Caco-2 (cell line): ENCODE data around the gene OTUB1. TPM values are rescaled to one million over a fixed set of nuclear protein-coding genes. Genes with fewer than 3 reads are reported as not detected.

Experiments used
- BruUV-seq: library from RNA; stranded (reverse); fragments of 400-500 nt; replicated peaks from 2 replicates; lab custom pipeline; 2021; lab: Mats Ljungman, UMichigan
- CTCF ChIA-PET: fragments of 300-600 bp; sonication (Branson Sonifier 250); formaldehyde crosslinking; loops from one replicate; lab custom pipeline; 2022; ENCODE audit warnings: antibody characterized with exemption; lab: Charles Lee
- POLR2A ChIA-PET: fragments of 300-600 bp; sonication (Branson Sonifier 250); formaldehyde crosslinking; loops from one replicate; lab custom pipeline; 2022; ENCODE audit warnings: antibody characterized with exemption; lab: Charles Lee
- DNase-seq, 2 experiments: peaks; one replicate each; pipeline versions ENCODE4 v3.0.0 to v3.0.0-alpha.2; 2020 to 2022
- H3K27me3 ChIP-seq: replicated peaks from 2 replicates; pipeline ENCODE4 v1.6.0; 2011; ENCODE audit warnings: low read length; ENCODE audit not compliant: control insufficient read depth, insufficient read depth
- H3K36me3 ChIP-seq: 2 replicates; pipeline ENCODE4 v1.5.1; 2011; ENCODE audit warnings: low read length; ENCODE audit not compliant: control insufficient read depth, insufficient read depth
- H3K4me1 ChIP-seq: fragments of 250-450 bp; sonication (Bioruptor Pico); 2 replicates; pipeline ENCODE4 v1.5.1; 2020; ENCODE audit warnings: mild to moderate bottlenecking
- H3K4me3 ChIP-seq: 2 replicates; pipeline ENCODE4 v1.5.1; 2011; ENCODE audit warnings: low read depth, mild to moderate bottlenecking, control low read depth, low read length
- H3K9me3 ChIP-seq: fragments of 250-450 bp; sonication (Bioruptor Pico); 2 replicates; pipeline ENCODE4 v1.5.1; 2020; ENCODE audit warnings: mild to moderate bottlenecking, moderate library complexity
- H3K27ac Mint-ChIP-seq: one replicate; pipeline ENCODE4 v1.8.0; 2022; ENCODE audit warnings: mixed read lengths; ENCODE audit not compliant: unreplicated experiment
- H3K27me3 Mint-ChIP-seq: one replicate; pipeline ENCODE4 v1.8.0; 2022; ENCODE audit warnings: mixed read lengths; ENCODE audit not compliant: insufficient read depth, unreplicated experiment
- H3K36me3 Mint-ChIP-seq: one replicate; pipeline ENCODE4 v1.8.0; 2022; ENCODE audit warnings: mild to moderate bottlenecking, mixed read lengths; ENCODE audit not compliant: insufficient read depth, unreplicated experiment
- H3K4me1 Mint-ChIP-seq: one replicate; pipeline ENCODE4 v1.8.0; 2022; ENCODE audit warnings: low read depth, mixed read lengths; ENCODE audit not compliant: unreplicated experiment
- H3K4me3 Mint-ChIP-seq: one replicate; pipeline ENCODE4 v1.8.0; 2022; ENCODE audit warnings: mild to moderate bottlenecking, moderate library complexity, mixed read lengths; ENCODE audit not compliant: unreplicated experiment
- H3K9me3 Mint-ChIP-seq: one replicate; pipeline ENCODE4 v1.8.0; 2022; ENCODE audit warnings: mixed read lengths; ENCODE audit not compliant: unreplicated experiment
- intact Hi-C: fragments of 100-400 bp; cut with micrococcal nuclease; formaldehyde crosslinking; loops from one replicate; pipeline ENCODE4 v1.10.0; 2022; ENCODE audit not compliant: unreplicated experiment
- total RNA-seq: library from RNA; stranded (reverse); gene quantifications from 2 replicates; pipeline ENCODE4 v1.2.3, GENCODE V29; 2022
- TF ChIP-seq, protein P1 (sequence below), 2 experiments: fragments of 200-600 bp in 1 of 2; IDR thresholded peaks; 1 replicate in 1 of 2; 2 replicates in 1 of 2; pipeline versions ENCODE4 v1.5.1 to v1.8.0; 2011 to 2022; ENCODE audit warnings: antibody characterized with exemption in 1 of 2, control low read depth in 1 of 2, inconsistent platforms in 1 of 2, low read depth in 1 of 2, low read length in 1 of 2, mild to moderate bottlenecking in 1 of 2, moderate library complexity in 1 of 2; ENCODE audit not compliant: insufficient read depth in 1 of 2, severe bottlenecking in 1 of 2, unreplicated experiment in 1 of 2

OTUB1 gene
- total RNA-seq, 1 experiment from 2014 or later: 152 TPM

DNA sequence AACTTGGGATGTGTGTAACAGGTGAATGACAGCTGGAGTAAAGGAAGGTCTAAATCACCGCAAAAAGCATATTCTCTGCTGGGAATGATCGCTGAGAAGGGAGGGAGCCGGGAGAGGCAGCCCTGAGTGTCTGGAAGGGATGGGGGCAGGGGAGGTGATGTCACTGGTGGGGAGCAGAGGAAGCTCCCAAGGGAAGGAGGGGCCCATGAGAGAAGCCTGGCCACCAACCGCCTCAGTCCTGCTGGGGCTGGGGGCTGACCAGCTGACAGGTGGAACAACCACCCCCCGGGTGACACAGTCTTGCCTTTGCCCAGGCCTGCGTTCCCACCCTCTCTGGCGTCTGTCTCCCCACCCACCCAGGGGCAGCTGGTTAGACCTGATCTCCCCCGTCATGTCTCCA lies 43.5 kb downstream of the OTUB1 start:
- Histone ChIP-seq H3K4me3 (no peak overlapping the region), H3K27me3 (no peaks in the 10 kb centered on the region), H3K9me3 (no peaks in the 10 kb centered on the region), H3K4me1 (no peaks in the 10 kb centered on the region), H3K36me3 (no peaks in the 10 kb centered on the region)
- intact Hi-C loops: no loop called here
- Mint-ChIP-seq H3K36me3 (no peaks in the 10 kb centered on the region), H3K27me3 (peaks cover 7% of the 10 kb centered on the region), H3K4me1 (no peaks in the 10 kb centered on the region), H3K27ac (no peak overlapping the region), H3K9me3 (no peaks in the 10 kb centered on the region), H3K4me3 (no peak overlapping the region)
- BruUV-seq: no TSS peak
- TF ChIP-seq, protein P1, sequence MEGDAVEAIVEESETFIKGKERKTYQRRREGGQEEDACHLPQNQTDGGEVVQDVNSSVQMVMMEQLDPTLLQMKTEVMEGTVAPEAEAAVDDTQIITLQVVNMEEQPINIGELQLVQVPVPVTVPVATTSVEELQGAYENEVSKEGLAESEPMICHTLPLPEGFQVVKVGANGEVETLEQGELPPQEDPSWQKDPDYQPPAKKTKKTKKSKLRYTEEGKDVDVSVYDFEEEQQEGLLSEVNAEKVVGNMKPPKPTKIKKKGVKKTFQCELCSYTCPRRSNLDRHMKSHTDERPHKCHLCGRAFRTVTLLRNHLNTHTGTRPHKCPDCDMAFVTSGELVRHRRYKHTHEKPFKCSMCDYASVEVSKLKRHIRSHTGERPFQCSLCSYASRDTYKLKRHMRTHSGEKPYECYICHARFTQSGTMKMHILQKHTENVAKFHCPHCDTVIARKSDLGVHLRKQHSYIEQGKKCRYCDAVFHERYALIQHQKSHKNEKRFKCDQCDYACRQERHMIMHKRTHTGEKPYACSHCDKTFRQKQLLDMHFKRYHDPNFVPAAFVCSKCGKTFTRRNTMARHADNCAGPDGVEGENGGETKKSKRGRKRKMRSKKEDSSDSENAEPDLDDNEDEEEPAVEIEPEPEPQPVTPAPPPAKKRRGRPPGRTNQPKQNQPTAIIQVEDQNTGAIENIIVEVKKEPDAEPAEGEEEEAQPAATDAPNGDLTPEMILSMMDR (IDR thresholded peaks at IDR 0.05; ENCODE audit: insufficient read depth in 1 of 2, low read depth in 1 of 2, low read length in 1 of 2, severe bottlenecking in 1 of 2, unreplicated experiment in 1 of 2): no peak
- POLR2A ChIA-PET: no interaction called here
- CTCF ChIA-PET: no interaction called here
- no peak for DNase-seq

GRCh38 chr11:64031001-64031400 lies 44.8 kb downstream of the OTUB1 start:
- POLR2A ChIA-PET: no interaction called here

DNA sequence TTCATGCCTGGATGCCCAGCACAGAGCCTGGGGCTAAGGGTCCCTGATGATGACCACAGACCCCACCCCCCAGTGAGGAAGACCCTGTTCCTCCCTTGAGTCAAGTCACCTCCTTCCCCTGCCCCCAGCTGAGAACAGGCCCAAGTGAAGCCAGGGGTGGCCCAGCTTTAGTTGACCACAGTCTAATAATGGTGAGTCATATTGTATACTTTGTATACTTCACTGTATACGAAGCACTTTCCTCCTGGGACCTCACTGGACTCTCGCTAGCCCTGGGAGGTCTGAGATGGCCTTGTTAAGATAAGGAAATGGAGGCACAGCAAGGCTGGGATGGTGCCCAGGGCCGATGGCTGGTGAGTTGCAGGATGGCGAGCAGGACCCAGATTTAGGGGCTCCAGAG lies 45.8 kb downstream of the OTUB1 start:
- ChIA-PET POLR2A (no interaction called here), CTCF (no interaction called here)
- no peak overlapping the region for H3K27ac Mint-ChIP-seq
- TF ChIP-seq, protein P1 (IDR thresholded peaks at IDR 0.05; ENCODE audit: insufficient read depth in 1 of 2, low read depth in 1 of 2, low read length in 1 of 2, severe bottlenecking in 1 of 2, unreplicated experiment in 1 of 2): no peak
- no peaks in the 10 kb centered on the region for H3K36me3 Mint-ChIP-seq
- H3K4me1 Mint-ChIP-seq: no peaks in the 10 kb centered on the region
- Histone ChIP-seq H3K4me1 (no peaks in the 10 kb centered on the region; the same call in 1 of the 2 replicates), H3K4me3 (no peak overlapping the region), H3K27me3 (no peaks in the 10 kb centered on the region; the same call in 1 of the 2 replicates), H3K9me3 (no peaks in the 10 kb centered on the region), H3K36me3 (no peaks in the 10 kb centered on the region)
- H3K27me3 Mint-ChIP-seq: peaks cover 11% of the 10 kb centered on the region
- no TSS peak for BruUV-seq
- no peaks in the 10 kb centered on the region for H3K9me3 Mint-ChIP-seq
- intact Hi-C loops: no loop called here
- no peak overlapping the region for H3K4me3 Mint-ChIP-seq
- DNase-seq: no peak

More at GRCh38 chr11:64031001-64031400, 44.8 kb downstream of the OTUB1 start:
- Mint-ChIP-seq H3K4me3 (no peak overlapping the region), H3K27ac (no peak overlapping the region), H3K27me3 (peaks cover 11% of the 10 kb centered on the region), H3K4me1 (no peaks in the 10 kb centered on the region), H3K36me3 (no peaks in the 10 kb centered on the region), H3K9me3 (no peaks in the 10 kb centered on the region)
- BruUV-seq: no TSS peak
- CTCF ChIA-PET: interaction anchor here (0.5 kb wide), 1 partner anchor 90 kb away, joined by 3 read pairs; no protein-coding TSS in a partner anchor
- Histone ChIP-seq H3K4me1 (no peaks in the 10 kb centered on the region), H3K4me3 (no peak overlapping the region), H3K36me3 (no peaks in the 10 kb centered on the region), H3K9me3 (no peaks in the 10 kb centered on the region), H3K27me3 (no peaks in the 10 kb centered on the region; the same call in 1 of the 2 replicates)
- intact Hi-C loops: no loop called here
- TF ChIP-seq, protein P1 (IDR thresholded peaks at IDR 0.05; ENCODE audit: insufficient read depth in 1 of 2, low read depth in 1 of 2, low read length in 1 of 2, severe bottlenecking in 1 of 2, unreplicated experiment in 1 of 2): no peak
- no peak for DNase-seq
